Measurements from ENCODE around the gene LMAN1L.

The LMAN1L gene

GRCh38 chr15:74799255-74799855 is 13.3 kb upstream of the LMAN1L start:
- Histone ChIP-seq H3K27me3 (ENCODE audit: control insufficient read depth, insufficient read depth, low read length) (no peaks in the 10 kb centered on the region), H3K9me3 (ENCODE audit: control insufficient read depth, insufficient read depth, low read length) (no peaks in the 10 kb centered on the region), H3K27ac (ENCODE audit: low read depth, low read length) (no peak overlapping the region), H3K4me3 (ENCODE audit: low read depth, low read length) (no peak overlapping the region), H3K9ac (ENCODE audit: low read depth, low read length) (no peak overlapping the region), H3K4me1 (ENCODE audit: control insufficient read depth, insufficient read depth, low read length) (no peaks in the 10 kb centered on the region), H3K36me3 (ENCODE audit: control insufficient read depth, insufficient read depth, low read length) (peaks cover 40% of the 10 kb centered on the region)

DNA sequence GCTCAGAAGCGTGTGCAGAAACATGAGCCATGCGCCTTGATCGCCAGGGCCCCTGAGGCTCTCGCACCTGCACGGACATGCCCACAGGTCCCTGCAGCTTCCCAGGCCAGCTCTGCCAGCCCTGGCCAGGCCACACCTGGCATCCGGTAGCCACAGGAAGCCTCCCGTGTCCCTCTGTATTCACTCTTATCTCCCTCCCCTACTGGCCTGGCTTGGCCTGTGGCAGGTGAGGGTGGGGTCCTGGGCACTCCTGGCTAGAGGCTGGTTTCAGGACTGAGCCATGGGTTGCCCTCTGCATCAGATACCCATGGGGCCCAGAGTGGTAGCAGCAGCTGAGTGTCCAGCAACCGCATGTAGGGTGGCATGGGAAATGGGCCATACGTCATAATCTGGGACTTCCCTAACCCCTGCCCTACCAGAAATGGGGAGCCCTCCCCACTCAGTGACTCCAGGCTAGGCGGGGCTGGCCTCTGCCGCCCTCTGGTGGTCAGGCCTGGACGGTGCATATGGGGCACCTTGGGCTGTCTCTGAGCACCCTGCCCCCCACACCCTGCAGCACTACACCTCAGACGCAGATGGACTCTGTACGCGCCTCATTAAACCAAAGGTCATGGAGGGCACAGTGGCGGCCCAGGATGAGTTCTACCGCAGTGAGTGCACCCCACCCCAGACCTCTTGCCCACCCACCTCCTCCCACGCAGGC is 12.6 kb upstream of the LMAN1L start:
- peaks cover 40% of the 10 kb centered on the region for H3K36me3 ChIP-seq (ENCODE audit: control insufficient read depth, insufficient read depth, low read length)
- no peak overlapping the region for H3K27ac ChIP-seq (ENCODE audit: low read depth, low read length)

GRCh38 chr15:74800559-74801094 is 12.0 kb upstream of the LMAN1L start:
- no peaks in the 10 kb centered on the region for H3K9me3 ChIP-seq (ENCODE audit: control insufficient read depth, insufficient read depth, low read length)
- no peak overlapping the region for H3K9ac ChIP-seq (ENCODE audit: low read depth, low read length)
- no peak overlapping the region for H3K4me3 ChIP-seq (ENCODE audit: low read depth, low read length)
- H3K27ac ChIP-seq (ENCODE audit: low read depth, low read length) = no peak overlapping the region
- H3K36me3 ChIP-seq (ENCODE audit: control insufficient read depth, insufficient read depth, low read length) = peaks cover 40% of the 10 kb centered on the region
- H3K27me3 ChIP-seq (ENCODE audit: control insufficient read depth, insufficient read depth, low read length) = no peaks in the 10 kb centered on the region
- no peaks in the 10 kb centered on the region for H3K4me1 ChIP-seq (ENCODE audit: control insufficient read depth, insufficient read depth, low read length)

More for the DNA sequence above, 12.6 kb upstream of the LMAN1L start:
- Histone ChIP-seq H3K9me3 (ENCODE audit: control insufficient read depth, insufficient read depth, low read length) (no peaks in the 10 kb centered on the region), H3K9ac (ENCODE audit: low read depth, low read length) (no peak overlapping the region), H3K27me3 (ENCODE audit: control insufficient read depth, insufficient read depth, low read length) (no peaks in the 10 kb centered on the region), H3K4me3 (ENCODE audit: low read depth, low read length) (no peak overlapping the region), H3K4me1 (ENCODE audit: control insufficient read depth, insufficient read depth, low read length) (no peaks in the 10 kb centered on the region)

GRCh38 chr15:74801311-74801997 is 11.2 kb upstream of the LMAN1L start:
- H3K9ac ChIP-seq (ENCODE audit: low read depth, low read length) = no peak overlapping the region
- H3K4me1 ChIP-seq (ENCODE audit: control insufficient read depth, insufficient read depth, low read length) = no peaks in the 10 kb centered on the region
- no peaks in the 10 kb centered on the region for H3K9me3 ChIP-seq (ENCODE audit: control insufficient read depth, insufficient read depth, low read length)
- H3K4me3 ChIP-seq (ENCODE audit: low read depth, low read length) = no peak overlapping the region
- no peaks in the 10 kb centered on the region for H3K27me3 ChIP-seq (ENCODE audit: control insufficient read depth, insufficient read depth, low read length)
- H3K27ac ChIP-seq (ENCODE audit: low read depth, low read length) = no peak overlapping the region
- H3K36me3 ChIP-seq (ENCODE audit: control insufficient read depth, insufficient read depth, low read length) = peaks cover 40% of the 10 kb centered on the region

GRCh38 chr15:74802290-74802689 is 10.3 kb upstream of the LMAN1L start:
- H3K9me3 ChIP-seq (ENCODE audit: control insufficient read depth, insufficient read depth, low read length) = no peaks in the 10 kb centered on the region
- no peak overlapping the region for H3K27ac ChIP-seq (ENCODE audit: low read depth, low read length)
- no peaks in the 10 kb centered on the region for H3K4me1 ChIP-seq (ENCODE audit: control insufficient read depth, insufficient read depth, low read length)
- H3K9ac ChIP-seq (ENCODE audit: low read depth, low read length) = no peak overlapping the region
- H3K27me3 ChIP-seq (ENCODE audit: control insufficient read depth, insufficient read depth, low read length) = no peaks in the 10 kb centered on the region
- peaks cover 40% of the 10 kb centered on the region for H3K36me3 ChIP-seq (ENCODE audit: control insufficient read depth, insufficient read depth, low read length)
- H3K4me3 ChIP-seq (ENCODE audit: low read depth, low read length) = no peak overlapping the region

DNA sequence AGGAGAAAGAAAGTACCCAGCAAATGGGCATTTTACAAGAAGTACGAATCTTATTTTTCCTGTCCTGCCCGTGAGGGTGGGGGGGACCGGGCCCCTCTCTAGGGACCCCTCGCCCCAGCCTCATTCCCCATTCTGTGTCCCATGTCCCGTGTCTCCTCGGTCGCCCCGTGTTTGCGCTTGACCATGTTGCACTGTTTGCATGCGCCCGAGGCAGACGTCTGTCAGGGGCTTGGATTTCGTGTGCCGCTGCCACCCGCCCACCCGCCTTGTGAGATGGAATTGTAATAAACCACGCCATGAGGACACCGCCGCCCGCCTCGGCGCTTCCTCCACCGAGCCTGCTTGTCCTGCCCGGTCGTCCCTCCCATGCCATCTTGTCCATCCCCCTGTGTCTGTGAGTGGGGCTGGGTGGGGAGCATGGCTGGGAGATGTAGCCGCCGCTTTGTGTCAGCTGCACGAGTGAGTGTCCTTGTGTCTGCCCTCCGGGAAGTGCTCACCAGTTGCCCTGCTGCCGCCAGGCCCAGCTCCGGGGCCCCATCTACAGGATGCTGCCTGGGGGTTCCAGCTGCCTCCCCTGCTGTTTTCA is 9.7 kb upstream of the LMAN1L start:
- Histone ChIP-seq H3K9me3 (ENCODE audit: control insufficient read depth, insufficient read depth, low read length) (no peaks in the 10 kb centered on the region), H3K4me3 (ENCODE audit: low read depth, low read length) (no peak overlapping the region), H3K36me3 (ENCODE audit: control insufficient read depth, insufficient read depth, low read length) (peaks cover 40% of the 10 kb centered on the region), H3K4me1 (ENCODE audit: control insufficient read depth, insufficient read depth, low read length) (no peaks in the 10 kb centered on the region), H3K9ac (ENCODE audit: low read depth, low read length) (no peak overlapping the region), H3K27ac (ENCODE audit: low read depth, low read length) (no peak overlapping the region), H3K27me3 (ENCODE audit: control insufficient read depth, insufficient read depth, low read length) (no peaks in the 10 kb centered on the region)

GRCh38 chr15:74804935-74805334 is 7.7 kb upstream of the LMAN1L start:
- Histone ChIP-seq H3K36me3 (ENCODE audit: control insufficient read depth, insufficient read depth, low read length) (peaks cover 35% of the 10 kb centered on the region), H3K9ac (ENCODE audit: low read depth, low read length) (no peak overlapping the region), H3K4me3 (ENCODE audit: low read depth, low read length) (no peak overlapping the region), H3K27me3 (ENCODE audit: control insufficient read depth, insufficient read depth, low read length) (no peaks in the 10 kb centered on the region), H3K27ac (ENCODE audit: low read depth, low read length) (no peak overlapping the region), H3K9me3 (ENCODE audit: control insufficient read depth, insufficient read depth, low read length) (no peaks in the 10 kb centered on the region), H3K4me1 (ENCODE audit: control insufficient read depth, insufficient read depth, low read length) (no peaks in the 10 kb centered on the region)

- no peaks in the 10 kb centered on the region for H3K27me3 ChIP-seq (ENCODE audit: control insufficient read depth, insufficient read depth, low read length)
- H3K36me3 ChIP-seq (ENCODE audit: control insufficient read depth, insufficient read depth, low read length) = peaks cover 19% of the 10 kb centered on the region
- H3K9ac ChIP-seq (ENCODE audit: low read depth, low read length) = no peak overlapping the region
- no peaks in the 10 kb centered on the region for H3K9me3 ChIP-seq (ENCODE audit: control insufficient read depth, insufficient read depth, low read length)
- H3K27ac ChIP-seq (ENCODE audit: low read depth, low read length) = no peak overlapping the region
- no peak overlapping the region for H3K4me3 ChIP-seq (ENCODE audit: low read depth, low read length)
- no peaks in the 10 kb centered on the region for H3K4me1 ChIP-seq (ENCODE audit: control insufficient read depth, insufficient read depth, low read length)
Observed at GRCh38 chr15:74807282-74807681, 5.4 kb upstream of the LMAN1L start.

- H3K4me1 ChIP-seq (ENCODE audit: control insufficient read depth, insufficient read depth, low read length) = no peaks in the 10 kb centered on the region
- no peak overlapping the region for H3K4me3 ChIP-seq (ENCODE audit: low read depth, low read length)
- peaks cover 11% of the 10 kb centered on the region; the same call in 1 of the 2 replicates for H3K36me3 ChIP-seq (ENCODE audit: control insufficient read depth, insufficient read depth, low read length)
- H3K27ac ChIP-seq (ENCODE audit: low read depth, low read length) = no peak overlapping the region
- no peak overlapping the region for H3K9ac ChIP-seq (ENCODE audit: low read depth, low read length)
- H3K9me3 ChIP-seq (ENCODE audit: control insufficient read depth, insufficient read depth, low read length) = no peaks in the 10 kb centered on the region
- H3K27me3 ChIP-seq (ENCODE audit: control insufficient read depth, insufficient read depth, low read length) = no peaks in the 10 kb centered on the region
Observed at GRCh38 chr15:74808078-74808839, 4.4 kb upstream of the LMAN1L start.

- Histone ChIP-seq H3K9me3 (ENCODE audit: control insufficient read depth, insufficient read depth, low read length) (no peaks in the 10 kb centered on the region), H3K27ac (ENCODE audit: low read depth, low read length) (no peak overlapping the region), H3K27me3 (ENCODE audit: control insufficient read depth, insufficient read depth, low read length) (no peaks in the 10 kb centered on the region), H3K36me3 (ENCODE audit: control insufficient read depth, insufficient read depth, low read length) (peaks cover 5% of the 10 kb centered on the region; the same call in 1 of the 2 replicates), H3K4me1 (ENCODE audit: control insufficient read depth, insufficient read depth, low read length) (no peaks in the 10 kb centered on the region), H3K9ac (ENCODE audit: low read depth, low read length) (no peak overlapping the region), H3K4me3 (ENCODE audit: low read depth, low read length) (no peak overlapping the region)
Observed at GRCh38 chr15:74808840-74809229, 3.8 kb upstream of the LMAN1L start.
